ENCODE data around the gene FAM177B. TPM values are rescaled to one million over a fixed set of nuclear protein-coding genes. Genes with fewer than 3 reads are reported as not detected.
"Not testable (repeated sequence)": the region's sequence is repeated elsewhere in the genome, so short reads cannot be mapped to it uniquely, and the experiment has no call there.

Gene FAM177B
- total RNA-seq, 3 donors from 2014 or later (not counting 1 experiment from before 2014, with no cell fraction given): not detected

DNA sequence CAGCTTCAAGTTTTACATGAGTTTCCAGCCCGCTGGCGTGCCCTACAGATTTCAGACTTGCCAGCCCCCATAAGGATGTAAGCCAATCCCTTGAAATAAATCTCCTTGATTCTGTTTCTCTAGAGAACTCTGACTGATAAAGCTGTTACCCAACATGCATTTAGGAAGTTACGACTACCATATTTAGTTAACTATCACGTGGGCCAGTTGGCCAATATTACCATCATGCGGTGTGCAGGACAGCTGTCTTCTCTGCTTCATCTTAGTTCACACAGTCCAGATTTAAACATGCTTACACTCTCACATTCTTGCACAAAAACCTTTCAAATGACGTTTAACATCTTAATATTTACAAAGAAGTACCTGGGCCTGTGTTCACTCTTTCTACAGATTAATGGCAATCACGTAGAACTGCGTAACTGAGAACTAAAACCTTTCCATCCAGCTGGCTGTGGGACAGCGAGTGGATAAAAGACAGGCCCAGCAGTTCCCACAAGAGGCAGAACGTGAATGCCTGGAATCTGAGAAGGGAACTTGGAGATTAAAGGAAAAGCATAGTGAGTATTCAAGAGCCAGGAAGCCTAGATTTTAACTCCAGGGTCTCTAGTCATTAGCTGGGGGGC, 20.8 kb downstream of the FAM177B start:
- Histone ChIP-seq H3K4me3 (ENCODE audit: low read length) (no peak overlapping the region), H3K27me3 (ENCODE audit: control insufficient read depth, insufficient read depth, low read length) (no peaks in the 10 kb centered on the region), H3K36me3 (ENCODE audit: control insufficient read depth, insufficient read depth, low read length) (no peaks in the 10 kb centered on the region), H3K4me1 (ENCODE audit: control insufficient read depth, insufficient read depth, low read length) (no peaks in the 10 kb centered on the region), H3K9me3 (ENCODE audit: control insufficient read depth, insufficient read depth, low read length) (no peaks in the 10 kb centered on the region), H3K27ac (ENCODE audit: low read length) (no peak overlapping the region)
- H3K27ac Mint-ChIP-seq: no peak overlapping the region
- intact Hi-C loops (cut with micrococcal nuclease): no loop called here
- TF ChIP-seq CTCF (IDR thresholded peaks at IDR 0.05): no peak
- no peak for DNase-seq
- H3K4me1 Mint-ChIP-seq: no peaks in the 10 kb centered on the region
- no peak overlapping the region for H3K4me3 Mint-ChIP-seq
- H3K9me3 Mint-ChIP-seq: no peaks in the 10 kb centered on the region
- H3K27me3 Mint-ChIP-seq (ENCODE audit: low read depth in 2 of 2): peaks cover 8 to 39% of the 10 kb centered on the region in 2 donors
- WGBS (ENCODE audit: insufficient coverage): 91% methylated on average over 10 of the region's 10 CpGs
- no peaks in the 10 kb centered on the region for H3K36me3 Mint-ChIP-seq
- ATAC-seq: no peak

DNA sequence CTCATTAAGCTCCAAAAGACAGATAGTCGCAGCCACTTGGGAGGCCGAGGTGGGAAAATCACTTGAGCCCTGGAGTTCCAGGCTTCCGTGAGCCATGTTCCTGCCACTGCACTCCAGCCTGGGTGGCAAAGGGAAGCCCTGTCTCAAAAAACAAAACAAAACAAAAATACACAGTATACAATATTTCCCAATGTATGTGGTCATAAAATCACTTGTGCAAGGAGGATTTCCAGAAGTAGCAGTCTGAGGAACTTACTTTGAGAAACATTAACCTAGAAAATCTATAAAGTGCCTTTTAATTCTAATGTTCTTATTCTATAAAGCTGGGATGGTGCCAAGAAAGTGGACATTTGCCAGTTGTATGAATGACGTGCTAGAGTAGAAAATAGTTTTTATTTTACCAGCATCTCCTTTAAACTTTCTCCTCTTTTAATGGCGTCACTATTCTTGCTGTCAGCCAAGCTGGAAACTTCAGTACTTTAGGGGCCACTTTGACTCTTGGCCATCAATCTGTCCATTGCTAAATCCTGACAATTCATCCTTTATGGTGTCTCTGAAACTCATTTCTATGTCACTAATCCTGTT, 22.5 kb downstream of the FAM177B start:
- no peak for TF ChIP-seq CTCF (IDR thresholded peaks at IDR 0.05)
- H3K27ac Mint-ChIP-seq: no peak overlapping the region
- ATAC-seq: no peak
- no peaks in the 10 kb centered on the region for H3K27me3 ChIP-seq (ENCODE audit: control insufficient read depth, insufficient read depth, low read length)
- H3K4me3 ChIP-seq (ENCODE audit: low read length): no peak overlapping the region
- no peak for DNase-seq
- 96% methylated on average over 4 of the region's 5 CpGs for WGBS (ENCODE audit: insufficient coverage)
- intact Hi-C loops (cut with micrococcal nuclease): no loop called here
- H3K4me3 Mint-ChIP-seq: no peak overlapping the region
- no peak overlapping the region for H3K27ac ChIP-seq (ENCODE audit: low read length)
- peaks cover 13 to 54% of the 10 kb centered on the region in 2 donors for H3K27me3 Mint-ChIP-seq (ENCODE audit: low read depth in 2 of 2)
- H3K4me1 ChIP-seq (ENCODE audit: control insufficient read depth, insufficient read depth, low read length): no peaks in the 10 kb centered on the region
- no peaks in the 10 kb centered on the region for H3K36me3 ChIP-seq (ENCODE audit: control insufficient read depth, insufficient read depth, low read length)
- H3K36me3 Mint-ChIP-seq: no peaks in the 10 kb centered on the region
- no peaks in the 10 kb centered on the region for H3K9me3 Mint-ChIP-seq
- no peaks in the 10 kb centered on the region for H3K9me3 ChIP-seq (ENCODE audit: control insufficient read depth, insufficient read depth, low read length)
- H3K4me1 Mint-ChIP-seq: no peaks in the 10 kb centered on the region

- 93% methylated on average over 1 of the region's 1 CpG for WGBS (ENCODE audit: insufficient coverage)
- no peak overlapping the region for H3K4me3 Mint-ChIP-seq
- H3K27me3 Mint-ChIP-seq (ENCODE audit: low read depth in 2 of 2): peaks cover 13 to 49% of the 10 kb centered on the region in 2 donors
- Histone ChIP-seq H3K27me3 (ENCODE audit: control insufficient read depth, insufficient read depth, low read length) (no peaks in the 10 kb centered on the region), H3K9me3 (ENCODE audit: control insufficient read depth, insufficient read depth, low read length) (no peaks in the 10 kb centered on the region), H3K27ac (ENCODE audit: low read length) (no peak overlapping the region), H3K36me3 (ENCODE audit: control insufficient read depth, insufficient read depth, low read length) (no peaks in the 10 kb centered on the region), H3K4me3 (ENCODE audit: low read length) (no peak overlapping the region), H3K4me1 (ENCODE audit: control insufficient read depth, insufficient read depth, low read length) (no peaks in the 10 kb centered on the region)
- ATAC-seq: no peak
- H3K4me1 Mint-ChIP-seq: no peaks in the 10 kb centered on the region
- no peak for DNase-seq
- intact Hi-C loops (cut with micrococcal nuclease): no loop called here
- H3K27ac Mint-ChIP-seq: no peak overlapping the region
- H3K36me3 Mint-ChIP-seq: no peaks in the 10 kb centered on the region
- no peaks in the 10 kb centered on the region for H3K9me3 Mint-ChIP-seq
- no peak for TF ChIP-seq CTCF (IDR thresholded peaks at IDR 0.05)
These were observed 24.1 kb downstream of the FAM177B start for GRCh38 chr1:222761083-222761482.

DNA sequence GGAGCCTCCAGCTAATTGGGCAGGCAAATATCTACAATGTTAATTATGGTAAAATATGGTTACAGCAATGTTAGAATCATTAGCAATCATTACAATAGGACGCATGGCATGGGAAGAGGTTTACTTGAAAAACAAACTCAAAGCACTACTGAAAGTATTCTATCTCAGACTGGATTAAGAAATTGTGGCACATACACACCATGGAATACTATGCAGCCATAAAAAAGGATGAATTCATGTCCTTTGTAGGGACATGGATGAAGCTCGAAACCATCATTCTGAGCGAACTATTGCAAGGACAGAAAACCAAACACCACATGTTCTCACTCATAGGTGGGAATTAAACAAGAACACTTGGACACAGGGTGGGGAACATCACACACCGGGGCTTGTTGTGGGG, 25.2 kb downstream of the FAM177B start:
- H3K27me3 ChIP-seq (ENCODE audit: control insufficient read depth, insufficient read depth, low read length); H3K36me3 ChIP-seq (ENCODE audit: control insufficient read depth, insufficient read depth, low read length); DNase-seq; H3K4me3 Mint-ChIP-seq; H3K4me1 ChIP-seq (ENCODE audit: control insufficient read depth, insufficient read depth, low read length); H3K9me3 Mint-ChIP-seq; H3K27ac Mint-ChIP-seq; H3K9me3 ChIP-seq (ENCODE audit: control insufficient read depth, insufficient read depth, low read length); H3K27ac ChIP-seq (ENCODE audit: low read length); H3K4me1 Mint-ChIP-seq; H3K4me3 ChIP-seq (ENCODE audit: low read length); H3K36me3 Mint-ChIP-seq; ATAC-seq; intact Hi-C loops (cut with micrococcal nuclease): not testable (repeated sequence)
- H3K27me3 Mint-ChIP-seq (ENCODE audit: low read depth in 2 of 2): peaks cover 10 to 42% of the 10 kb centered on the region in 2 donors
- WGBS (ENCODE audit: insufficient coverage): no CpG with 5 or more reads among the region's 4 CpGs

All from natural killer cell (primary cell).